Calu3 (cell line): ENCODE results near the gene SAPCD1. TPM values are rescaled to one million over a fixed set of nuclear protein-coding genes. Genes with fewer than 3 reads are reported as not detected.

Source experiments
- BruUV-seq: library from RNA; stranded (reverse); fragments of 400-500 nt; replicated peaks from 2 replicates; lab custom pipeline; 2021; lab: Mats Ljungman, UMichigan
- CTCF ChIA-PET: fragments of 300-600 bp; sonication (Branson Sonifier 250); formaldehyde crosslinking; loops from one replicate; lab custom pipeline; 2022; ENCODE audit warnings: antibody characterized with exemption; lab: Charles Lee
- DNase-seq: peaks from one replicate; pipeline ENCODE4 v3.0.0; 2022
- H3K27ac Mint-ChIP-seq: one replicate; pipeline ENCODE4 v1.8.0; 2022; ENCODE audit warnings: mixed read lengths; ENCODE audit not compliant: unreplicated experiment
- H3K27me3 Mint-ChIP-seq: one replicate; pipeline ENCODE4 v1.8.0; 2022; ENCODE audit warnings: mixed read lengths; ENCODE audit not compliant: unreplicated experiment
- H3K36me3 Mint-ChIP-seq: one replicate; pipeline ENCODE4 v1.8.0; 2022; ENCODE audit warnings: mild to moderate bottlenecking, moderate library complexity, mixed read lengths; ENCODE audit not compliant: insufficient read depth, unreplicated experiment
- H3K4me1 Mint-ChIP-seq: one replicate; pipeline ENCODE4 v1.8.0; 2022; ENCODE audit warnings: mild to moderate bottlenecking, low read depth, mixed read lengths; ENCODE audit not compliant: unreplicated experiment
- H3K4me3 Mint-ChIP-seq: one replicate; pipeline ENCODE4 v1.8.0; 2022; ENCODE audit warnings: mild to moderate bottlenecking, low read depth, moderate library complexity, mixed read lengths; ENCODE audit not compliant: unreplicated experiment
- H3K9me3 Mint-ChIP-seq: one replicate; pipeline ENCODE4 v1.8.0; 2022; ENCODE audit warnings: low read depth, mixed read lengths; ENCODE audit not compliant: unreplicated experiment
- intact Hi-C: fragments of 100-400 bp; cut with micrococcal nuclease; formaldehyde crosslinking; loops from one replicate; pipeline ENCODE4 v1.10.0; 2022; ENCODE audit not compliant: unreplicated experiment
- total RNA-seq: library from RNA; stranded (reverse); gene quantifications from 2 replicates; pipeline ENCODE4 v1.2.3, GENCODE V29; 2022
- TF ChIP-seq, protein P1 (sequence below): fragments of 200-600 bp; IDR thresholded peaks from one replicate; pipeline ENCODE4 v1.8.0; 2022; ENCODE audit warnings: antibody characterized with exemption; ENCODE audit not compliant: unreplicated experiment

The SAPCD1 gene
- total RNA-seq, 1 experiment from 2014 or later: 26.6 TPM

DNA sequence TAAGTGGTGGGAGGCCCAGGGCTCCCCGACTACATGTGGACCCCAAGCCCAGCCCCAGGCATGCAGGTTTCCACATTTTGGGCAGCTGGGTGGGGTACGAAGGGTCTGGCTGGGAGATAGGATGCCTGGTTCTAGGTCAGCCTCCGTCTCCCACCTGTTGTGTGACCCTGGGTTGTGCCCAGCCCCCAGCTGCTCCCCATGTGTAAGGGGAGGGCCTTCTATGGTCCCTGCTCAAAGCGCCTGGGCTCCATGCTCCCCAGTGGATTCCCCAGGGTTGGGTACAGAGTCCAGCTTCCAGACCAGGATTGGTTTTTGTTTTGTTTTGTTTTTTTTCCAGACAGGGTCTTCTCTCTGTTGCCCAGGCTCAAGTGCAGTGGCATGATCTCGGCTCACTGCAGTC lies 15.7 kb downstream of the SAPCD1 start:
- Mint-ChIP-seq H3K27me3 (no peaks in the 10 kb centered on the region), H3K36me3 (peaks cover 88% of the 10 kb centered on the region), H3K4me3 (no peak overlapping the region), H3K27ac (peak overlapping the region; percentile 94), H3K4me1 (peaks cover 34% of the 10 kb centered on the region), H3K9me3 (no peaks in the 10 kb centered on the region)
- intact Hi-C loops: loop anchor here (5.0 to 10.0 kb wide), 3 partner anchors 44 to 167 kb away; partner anchors contain the start of genes CFB and NEU1
- no TSS peak for BruUV-seq
- TF ChIP-seq, protein P1, sequence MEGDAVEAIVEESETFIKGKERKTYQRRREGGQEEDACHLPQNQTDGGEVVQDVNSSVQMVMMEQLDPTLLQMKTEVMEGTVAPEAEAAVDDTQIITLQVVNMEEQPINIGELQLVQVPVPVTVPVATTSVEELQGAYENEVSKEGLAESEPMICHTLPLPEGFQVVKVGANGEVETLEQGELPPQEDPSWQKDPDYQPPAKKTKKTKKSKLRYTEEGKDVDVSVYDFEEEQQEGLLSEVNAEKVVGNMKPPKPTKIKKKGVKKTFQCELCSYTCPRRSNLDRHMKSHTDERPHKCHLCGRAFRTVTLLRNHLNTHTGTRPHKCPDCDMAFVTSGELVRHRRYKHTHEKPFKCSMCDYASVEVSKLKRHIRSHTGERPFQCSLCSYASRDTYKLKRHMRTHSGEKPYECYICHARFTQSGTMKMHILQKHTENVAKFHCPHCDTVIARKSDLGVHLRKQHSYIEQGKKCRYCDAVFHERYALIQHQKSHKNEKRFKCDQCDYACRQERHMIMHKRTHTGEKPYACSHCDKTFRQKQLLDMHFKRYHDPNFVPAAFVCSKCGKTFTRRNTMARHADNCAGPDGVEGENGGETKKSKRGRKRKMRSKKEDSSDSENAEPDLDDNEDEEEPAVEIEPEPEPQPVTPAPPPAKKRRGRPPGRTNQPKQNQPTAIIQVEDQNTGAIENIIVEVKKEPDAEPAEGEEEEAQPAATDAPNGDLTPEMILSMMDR: no peak
- DNase-seq: no peak
- CTCF ChIA-PET: interaction anchor here (0.7 to 1.9 kb wide), 5 partner anchors 8 to 75 kb away, joined by 3 to 8 read pairs (median 3); partner anchors contain the start of genes ABHD16A and CLIC1

DNA sequence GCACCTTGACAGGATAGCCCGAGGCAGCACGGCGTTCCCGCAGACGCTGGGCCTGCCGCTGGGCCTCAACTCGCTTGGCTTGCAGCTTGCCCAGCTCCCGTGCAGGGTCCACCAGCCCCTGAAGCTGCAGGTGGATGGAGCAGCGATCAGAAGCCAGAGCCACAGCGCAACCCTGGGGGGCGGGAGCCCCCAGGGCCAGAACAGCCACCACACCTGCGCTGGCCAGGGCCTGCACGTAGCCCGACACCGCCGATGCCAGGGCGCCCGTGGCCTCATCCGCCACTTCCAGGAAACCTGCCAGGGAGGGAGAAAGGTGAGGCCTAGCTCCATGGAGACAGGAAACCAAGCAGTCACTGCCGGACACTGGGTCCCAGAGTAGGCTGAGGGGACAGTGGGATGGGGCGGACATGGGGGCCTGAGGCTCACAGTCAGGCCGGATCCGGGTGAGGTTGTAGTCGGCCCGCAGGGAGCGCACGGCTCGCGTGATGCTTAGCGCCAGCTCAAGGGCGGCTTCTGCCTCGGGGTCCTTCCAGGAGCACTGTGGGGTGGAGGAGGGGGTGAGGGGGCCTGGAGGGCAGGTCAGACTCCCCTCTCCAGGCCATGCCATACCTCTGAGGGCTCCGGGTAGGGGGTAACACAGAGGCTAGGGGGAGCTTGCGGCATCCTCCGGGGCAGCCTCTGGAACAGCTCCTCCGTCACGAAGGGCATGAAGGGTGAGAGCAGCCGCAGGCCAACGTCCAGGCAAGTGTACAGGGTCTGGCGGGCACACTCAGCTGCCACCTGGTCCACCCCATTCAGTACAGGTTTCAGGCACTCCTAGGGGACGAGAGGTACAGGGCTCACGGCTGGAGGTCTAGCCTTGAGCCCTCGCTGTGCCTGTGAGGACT lies 16.8 kb downstream of the SAPCD1 start:
- intact Hi-C loops: loop anchor here (5.0 to 10.0 kb wide), 3 partner anchors 43 to 166 kb away; partner anchors contain the start of genes CFB and NEU1
- CTCF ChIA-PET: interaction anchor here (0.5 to 0.8 kb wide), 3 partner anchors 43 to 74 kb away, joined by 3 to 4 read pairs (median 3); no protein-coding TSS in a partner anchor
- H3K27me3 Mint-ChIP-seq: no peaks in the 10 kb centered on the region

GRCh38 chr6:31779908-31780307 lies 17.5 kb downstream of the SAPCD1 start:
- no peak overlapping the region for H3K27ac Mint-ChIP-seq
- H3K27me3 Mint-ChIP-seq: no peaks in the 10 kb centered on the region
- intact Hi-C loops: loop anchor here (5.0 to 10.0 kb wide), 3 partner anchors 42 to 165 kb away; partner anchors contain the start of genes CFB and NEU1
- no peaks in the 10 kb centered on the region for H3K9me3 Mint-ChIP-seq
- CTCF ChIA-PET: no interaction called here
- DNase-seq: no peak
- H3K36me3 Mint-ChIP-seq: peaks cover 99% of the 10 kb centered on the region
- peaks cover 30% of the 10 kb centered on the region for H3K4me1 Mint-ChIP-seq
- no TSS peak for BruUV-seq
- no peak overlapping the region for H3K4me3 Mint-ChIP-seq
- TF ChIP-seq, protein P1: no peak

More for the DNA sequence above, 16.8 kb downstream of the SAPCD1 start:
- TF ChIP-seq, protein P1: no peak
- Mint-ChIP-seq H3K36me3 (peaks cover 94% of the 10 kb centered on the region), H3K9me3 (no peaks in the 10 kb centered on the region), H3K27ac (no peak overlapping the region), H3K4me1 (peaks cover 34% of the 10 kb centered on the region), H3K4me3 (no peak overlapping the region)
- no peak for DNase-seq
- no TSS peak for BruUV-seq

DNA sequence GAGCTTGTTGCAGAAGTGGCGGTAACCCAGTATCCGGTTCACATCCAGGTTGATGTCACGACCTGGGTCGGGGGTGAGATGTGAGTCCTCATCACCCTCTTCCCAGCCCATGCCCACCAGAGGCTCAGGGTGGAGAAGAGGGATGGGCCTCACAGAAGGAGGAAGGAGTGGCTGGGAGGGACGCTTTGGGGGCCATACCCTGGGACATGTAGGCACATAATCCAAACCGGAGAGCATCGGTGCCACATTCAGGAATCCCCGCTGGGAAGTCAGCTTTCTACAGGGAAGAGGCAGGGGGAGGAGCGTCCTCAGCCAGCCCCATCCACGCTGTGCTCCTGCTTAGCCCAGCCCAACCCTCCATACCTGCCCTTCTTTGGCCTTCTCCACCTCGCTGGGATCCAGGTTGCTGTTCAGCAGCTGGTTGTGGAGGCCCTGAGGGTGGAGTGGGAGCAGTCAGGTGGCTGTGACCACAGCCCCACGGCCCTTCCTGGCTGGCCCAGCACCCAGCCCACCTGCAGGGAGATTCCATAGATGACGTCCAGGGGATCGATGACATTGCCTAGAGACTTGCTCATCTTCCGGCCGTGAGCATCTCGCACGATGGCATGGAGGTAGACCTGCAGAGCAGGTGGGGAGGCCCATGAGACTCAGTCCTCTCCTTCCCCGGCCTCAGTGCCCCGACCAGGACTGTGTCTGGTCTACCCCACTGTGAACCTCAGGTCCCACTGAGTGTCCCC lies 18.2 kb downstream of the SAPCD1 start:
- Mint-ChIP-seq H3K9me3 (no peaks in the 10 kb centered on the region), H3K27ac (peak overlapping the region; percentile 15), H3K4me1 (peaks cover 23% of the 10 kb centered on the region), H3K27me3 (no peaks in the 10 kb centered on the region), H3K4me3 (no peak overlapping the region), H3K36me3 (peaks cover 99% of the 10 kb centered on the region)
- DNase-seq: no peak
- CTCF ChIA-PET: interaction anchor here (0.5 kb wide), 1 partner anchor 116 kb away, joined by 3 read pairs; the partner anchor contains the start of gene GPANK1
- TF ChIP-seq, protein P1: no peak
- no TSS peak for BruUV-seq
- intact Hi-C loops: no loop called here
